ENCODE results near the gene RRAD.

The RRAD gene

DNA sequence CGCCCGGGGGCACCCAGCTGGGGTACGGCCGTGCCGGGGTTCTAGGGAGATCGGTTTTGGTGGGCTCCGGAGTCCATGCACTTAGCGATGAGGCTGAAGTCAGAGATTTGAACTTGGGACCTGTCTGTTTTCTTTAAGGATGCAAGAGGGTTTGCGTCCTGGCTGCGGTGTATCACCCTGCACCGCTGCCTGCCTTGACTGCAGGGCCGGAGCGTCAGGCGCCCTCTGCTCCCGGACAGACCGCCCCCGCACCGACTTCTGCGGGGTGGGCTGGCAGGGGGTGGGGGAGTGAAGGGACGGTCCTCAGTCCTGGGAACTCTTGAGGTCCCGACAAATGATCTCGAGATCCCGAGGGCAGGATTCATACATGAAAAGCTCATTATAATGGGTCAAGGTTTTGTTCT is 44.3 kb downstream of the RRAD start:
- H3K27ac Mint-ChIP-seq: no peak overlapping the region
- H3K9me3 Mint-ChIP-seq (ENCODE audit: low read depth): no peaks in the 10 kb centered on the region
- H3K4me3 Mint-ChIP-seq: peak overlapping the region; percentile 99
- no peaks in the 10 kb centered on the region for H3K27me3 Mint-ChIP-seq
- H3K4me1 Mint-ChIP-seq (ENCODE audit: low read depth): peaks cover 40% of the 10 kb centered on the region
- H3K36me3 Mint-ChIP-seq: no peaks in the 10 kb centered on the region

DNA sequence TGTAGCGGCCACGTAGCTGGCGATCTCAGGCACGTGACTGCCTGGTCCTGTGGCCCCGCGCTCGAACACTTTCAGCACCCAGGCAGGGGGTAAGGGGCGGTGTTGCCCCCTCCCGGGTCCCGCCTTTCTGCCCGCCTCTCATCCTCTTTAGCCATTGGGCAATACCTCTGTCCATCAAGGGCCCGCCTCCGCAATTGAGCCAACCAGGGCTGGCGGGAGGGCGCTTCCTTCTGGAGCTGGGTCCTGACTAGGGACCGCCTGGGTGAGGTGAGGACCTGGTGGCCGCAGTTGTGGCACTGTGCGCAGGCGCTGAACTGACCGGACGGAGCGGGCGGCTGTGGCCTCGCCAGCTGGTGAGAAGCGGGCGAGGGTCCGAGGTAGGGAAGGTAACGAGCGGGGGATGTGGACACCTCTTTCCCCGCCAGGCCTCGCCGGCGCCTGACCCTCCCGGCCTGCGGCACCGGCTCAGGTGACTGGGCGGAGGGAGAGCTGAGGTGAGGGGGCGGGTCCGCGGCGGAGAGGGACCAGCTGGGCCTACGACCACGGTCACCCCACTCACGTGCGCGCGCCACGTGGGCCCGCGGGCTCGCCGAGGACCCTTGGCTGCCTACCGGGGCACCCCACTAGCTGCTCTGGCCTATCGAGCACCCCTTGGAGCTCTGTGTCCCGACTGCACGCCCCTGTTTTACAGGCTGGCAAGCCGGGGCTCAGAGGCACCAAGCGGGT is 44.9 kb downstream of the RRAD start, which contains the start of gene PDP2:
TSS of gene PDP2 (plus strand) at position 228 of the 726 bp plus-strand sequence. CDS start 3,770 bp downstream, outside the sequence.
- Mint-ChIP-seq H3K27ac (peak within 1 kb of the TSS; percentile 93), H3K9me3 (ENCODE audit: low read depth) (no peaks in the 10 kb centered on the region), H3K4me1 (ENCODE audit: low read depth) (peaks cover 41% of the 10 kb centered on the region), H3K36me3 (no peaks in the 10 kb centered on the region), H3K4me3 (peak within 1 kb of the TSS; percentile 99), H3K27me3 (no peaks in the 10 kb centered on the region)

DNA sequence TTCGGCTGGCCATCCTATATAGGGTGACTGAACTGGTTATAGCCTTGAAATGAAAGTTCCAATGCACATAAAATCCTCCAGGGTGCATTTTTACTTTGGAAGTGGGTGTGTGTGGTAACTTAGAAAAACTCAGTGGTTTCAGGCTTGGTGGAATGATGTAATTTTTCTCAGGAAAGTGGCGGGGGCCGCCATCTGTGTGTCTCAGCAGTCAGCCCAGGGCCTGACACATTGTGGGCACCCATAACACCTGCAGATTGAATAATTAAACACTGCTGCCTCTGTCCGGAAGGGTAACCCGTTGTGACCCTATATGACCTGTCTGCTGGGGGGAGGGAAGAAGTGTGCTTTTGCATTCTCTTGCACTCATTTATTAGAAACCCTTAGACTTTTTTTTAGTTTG is 47.3 kb downstream of the RRAD start:
- Mint-ChIP-seq H3K9me3 (ENCODE audit: low read depth) (no peaks in the 10 kb centered on the region), H3K4me1 (ENCODE audit: low read depth) (peaks cover 52% of the 10 kb centered on the region), H3K36me3 (no peaks in the 10 kb centered on the region), H3K27ac (peak overlapping the region; percentile 88), H3K27me3 (no peaks in the 10 kb centered on the region), H3K4me3 (peak overlapping the region; percentile 75)

DNA sequence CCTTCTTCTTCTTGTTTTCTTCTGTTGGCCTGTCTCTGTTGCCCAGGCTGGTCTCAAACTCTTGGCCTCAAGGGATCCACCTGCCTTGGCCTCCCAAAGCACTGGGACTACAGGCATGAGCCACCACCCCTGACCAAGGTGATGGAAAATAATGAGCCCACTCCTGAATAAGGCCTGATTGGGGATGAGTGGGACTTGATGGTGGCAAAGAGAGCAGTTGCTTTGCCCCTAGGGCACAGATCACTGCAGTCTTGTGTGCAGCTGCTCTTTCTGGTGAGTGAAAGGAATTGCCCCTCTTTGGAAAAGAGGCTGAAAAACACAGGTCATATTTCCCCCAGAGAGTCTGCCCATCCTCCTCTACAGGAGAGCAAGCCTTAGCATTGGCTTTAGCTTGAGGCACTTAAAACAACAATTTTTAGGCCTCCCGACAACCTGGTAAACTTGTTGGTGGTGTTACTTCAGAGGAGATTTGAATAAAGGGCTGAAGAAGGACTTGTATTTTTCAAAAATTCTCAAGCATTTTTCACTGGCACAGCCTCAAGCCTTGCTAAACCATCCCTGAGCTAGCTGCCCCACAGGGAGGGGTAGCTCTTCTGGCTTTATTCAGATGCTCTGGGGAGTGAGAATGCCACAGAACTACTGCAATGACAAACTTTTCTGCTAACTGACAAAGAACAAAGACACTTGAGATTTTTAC is 51.1 kb downstream of the RRAD start:
- H3K4me3 Mint-ChIP-seq: peak overlapping the region; percentile 44
- H3K9me3 Mint-ChIP-seq (ENCODE audit: low read depth): no peaks in the 10 kb centered on the region
- peak overlapping the region; percentile 77 for H3K27ac Mint-ChIP-seq
- no peaks in the 10 kb centered on the region for H3K36me3 Mint-ChIP-seq
- H3K27me3 Mint-ChIP-seq: no peaks in the 10 kb centered on the region
- H3K4me1 Mint-ChIP-seq (ENCODE audit: low read depth): peaks cover 42% of the 10 kb centered on the region

DNA sequence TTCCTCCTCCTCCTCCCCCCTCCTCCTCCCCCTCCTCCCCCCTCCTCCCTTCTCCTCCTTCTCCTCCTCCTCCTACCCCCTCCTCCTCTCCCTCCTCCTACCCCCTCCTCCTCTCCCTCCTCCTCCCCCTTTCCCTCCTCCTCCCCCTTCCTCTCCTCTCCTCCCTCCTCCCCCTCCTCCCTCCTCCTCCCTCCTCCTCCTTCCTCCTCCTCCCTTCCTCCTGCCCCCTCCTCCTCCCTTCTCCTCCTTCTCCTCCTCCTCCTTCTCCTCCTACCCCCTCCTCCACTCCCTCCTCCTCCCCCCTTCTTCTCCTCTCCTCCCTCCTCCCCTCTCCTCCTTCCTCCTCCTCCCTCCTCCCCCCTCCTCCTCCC is 51.7 kb downstream of the RRAD start:
- H3K4me3 Mint-ChIP-seq: no peak overlapping the region
- H3K27me3 Mint-ChIP-seq: no peaks in the 10 kb centered on the region
- H3K36me3 Mint-ChIP-seq: no peaks in the 10 kb centered on the region
- H3K27ac Mint-ChIP-seq: no peak overlapping the region
- H3K4me1 Mint-ChIP-seq (ENCODE audit: low read depth): peaks cover 41% of the 10 kb centered on the region
- no peaks in the 10 kb centered on the region for H3K9me3 Mint-ChIP-seq (ENCODE audit: low read depth)

DNA sequence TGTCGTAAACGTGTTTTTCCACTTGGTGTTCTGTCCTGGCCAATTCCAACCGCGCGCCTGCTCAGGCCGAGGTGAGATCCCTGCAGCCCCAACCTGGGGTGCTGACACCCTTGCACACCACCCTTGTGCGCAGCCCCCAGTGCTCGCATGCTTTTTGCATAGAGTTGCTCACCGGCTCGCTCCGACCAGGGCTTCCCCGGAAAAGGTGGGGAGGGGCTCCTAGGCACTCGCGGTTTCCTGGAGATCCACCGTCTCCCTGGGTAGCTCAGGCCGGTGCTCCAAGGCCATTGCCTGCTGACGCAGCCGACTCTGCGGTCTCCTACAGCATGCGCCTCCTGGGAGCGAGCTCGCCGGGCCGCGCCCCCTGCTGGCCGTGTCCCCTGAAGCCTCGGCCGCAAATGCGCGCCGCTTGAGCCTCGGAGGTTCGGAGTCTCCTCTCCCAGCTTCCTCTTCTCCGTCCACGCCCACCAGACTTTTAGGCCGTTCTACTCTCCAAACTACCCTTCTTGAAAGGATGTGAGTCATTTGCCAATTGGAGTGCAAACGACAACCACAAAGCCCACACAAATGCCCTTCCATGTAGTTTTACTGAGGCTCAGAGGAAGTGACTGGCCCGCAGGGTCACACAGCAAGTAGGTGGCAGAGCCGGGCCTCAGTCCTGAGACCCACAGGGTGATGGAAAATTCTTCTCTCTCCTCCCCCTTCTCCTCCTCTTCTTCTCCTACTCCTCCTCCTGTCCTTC is 52.2 kb downstream of the RRAD start:
- Mint-ChIP-seq H3K4me1 (ENCODE audit: low read depth) (peaks cover 36% of the 10 kb centered on the region), H3K36me3 (no peaks in the 10 kb centered on the region), H3K4me3 (peak overlapping the region; percentile 77), H3K9me3 (ENCODE audit: low read depth) (no peaks in the 10 kb centered on the region), H3K27ac (peak overlapping the region; percentile 59), H3K27me3 (no peaks in the 10 kb centered on the region)

DNA sequence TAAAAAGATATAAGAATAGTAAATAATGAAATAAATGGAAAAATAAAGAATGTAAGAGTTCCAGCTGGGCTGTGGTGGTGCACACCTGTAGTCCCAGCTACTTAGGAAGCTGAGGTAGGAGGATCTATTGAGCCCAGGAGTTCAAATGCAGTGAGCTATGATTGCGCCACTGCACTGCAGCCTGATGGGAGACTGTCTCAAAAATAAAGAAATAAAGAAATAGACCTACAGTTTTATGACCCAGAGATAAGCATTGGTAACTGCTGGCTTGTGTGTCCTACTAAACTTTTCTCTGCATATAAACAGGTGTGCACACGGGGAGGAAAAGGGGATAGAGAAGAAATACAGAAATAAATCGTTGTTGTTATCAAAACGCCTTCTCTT is 52.8 kb downstream of the RRAD start:
- Mint-ChIP-seq H3K4me1 (ENCODE audit: low read depth) (peaks cover 34% of the 10 kb centered on the region), H3K27me3 (no peaks in the 10 kb centered on the region)

DNA sequence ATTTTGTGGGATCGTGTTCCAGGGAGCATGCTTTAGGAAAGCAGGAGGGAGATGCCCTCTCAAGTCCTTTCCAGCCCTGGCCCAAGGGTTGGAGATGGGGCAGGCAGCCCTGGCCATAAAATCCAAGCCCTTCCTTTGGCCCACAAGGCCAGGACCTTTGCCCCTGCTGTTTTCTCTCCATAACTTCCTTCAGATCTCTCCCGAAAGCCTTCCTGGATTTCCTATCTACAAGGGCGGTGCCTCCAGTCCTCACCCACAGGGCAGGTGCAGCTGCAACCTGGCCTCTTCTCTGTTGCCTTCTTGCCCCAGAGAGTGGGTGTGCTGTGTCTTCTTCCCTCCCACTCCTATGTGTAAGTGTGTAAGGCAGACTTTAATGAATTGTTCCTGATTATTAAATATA is 53.5 kb downstream of the RRAD start:
- no peaks in the 10 kb centered on the region for H3K9me3 Mint-ChIP-seq (ENCODE audit: low read depth)
- no peaks in the 10 kb centered on the region for H3K36me3 Mint-ChIP-seq
- peaks cover 34% of the 10 kb centered on the region for H3K4me1 Mint-ChIP-seq (ENCODE audit: low read depth)
- no peak overlapping the region for H3K27ac Mint-ChIP-seq
- no peak overlapping the region for H3K4me3 Mint-ChIP-seq
- H3K27me3 Mint-ChIP-seq: no peaks in the 10 kb centered on the region

More for the DNA sequence above, 52.8 kb downstream of the RRAD start:
- H3K9me3 Mint-ChIP-seq (ENCODE audit: low read depth): no peaks in the 10 kb centered on the region
- H3K36me3 Mint-ChIP-seq: no peaks in the 10 kb centered on the region
- peak overlapping the region; percentile 77 for H3K4me3 Mint-ChIP-seq
- peak overlapping the region; percentile 59 for H3K27ac Mint-ChIP-seq
